HG02798 (cell line): ENCODE results near the gene GCSAML.
"Not testable (repeated sequence)": the region's sequence is repeated elsewhere in the genome, so short reads cannot be mapped to it uniquely, and the experiment has no call there.

Source experiments
- ATAC-seq: cut with Tn5 transposase; IDR thresholded peaks from one replicate; pipeline ENCODE4 v1.9.1; 2021; ENCODE audit warnings: mild to moderate bottlenecking; ENCODE audit not compliant: unreplicated experiment, poor library complexity

Gene GCSAML

GRCh38 chr1:247548769-247549182 is at the start of gene GCSAML:
GCSAML (plus strand) TSS chr1:247549134; CDS start chr1:247549192, 58 bp downstream.
- no peak for ATAC-seq

GRCh38 chr1:247500865-247501264 is 48.1 kb upstream of the GCSAML start:
- no peak for ATAC-seq

GRCh38 chr1:247506831-247507230 is 42.1 kb upstream of the GCSAML start:
- ATAC-seq = no peak

DNA sequence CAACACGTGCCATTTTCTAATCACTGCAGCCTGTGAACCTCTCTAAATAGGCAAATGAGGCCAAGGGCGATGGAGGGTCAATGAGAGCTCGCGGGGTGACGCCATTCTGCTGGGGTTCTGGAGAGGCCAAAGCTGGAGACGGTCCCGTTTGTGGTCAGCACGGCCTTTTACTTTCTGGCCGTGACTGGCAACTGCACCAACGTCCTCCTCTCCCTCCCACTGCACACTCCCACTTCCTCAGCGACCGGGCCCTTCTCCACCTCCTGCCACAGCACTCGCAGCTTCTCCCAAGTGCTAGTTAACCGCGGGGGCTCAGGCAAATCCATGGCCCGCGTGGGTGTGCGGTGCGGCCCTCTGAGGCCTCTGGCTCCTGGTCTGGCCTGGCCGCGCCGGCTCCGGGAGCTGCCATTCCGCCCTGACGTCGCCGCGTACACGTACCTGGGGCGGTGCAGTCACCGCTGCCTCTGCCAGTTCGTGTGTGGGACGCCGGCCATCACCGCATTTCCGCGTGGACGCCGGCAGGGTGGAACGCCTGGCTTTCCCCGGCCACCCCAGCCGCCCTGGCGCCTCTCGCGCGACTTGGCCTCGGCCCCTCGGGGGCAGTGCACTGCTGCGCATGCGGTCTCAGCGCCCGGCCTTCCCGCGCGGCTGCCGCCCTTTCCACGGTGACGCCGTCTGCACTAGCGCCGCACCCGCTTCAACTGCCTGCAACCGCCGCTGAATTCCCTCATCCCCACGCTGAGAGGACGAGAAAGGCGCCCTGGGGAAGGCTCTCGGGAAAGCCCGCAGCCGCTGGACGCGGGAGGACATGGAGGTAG is 30.9 kb upstream of the GCSAML start:
- ATAC-seq = no peak

GRCh38 chr1:247518613-247518891 is 30.4 kb upstream of the GCSAML start:
- no peak for ATAC-seq

GRCh38 chr1:247521886-247522285 is 27.0 kb upstream of the GCSAML start:
- ATAC-seq = not testable (repeated sequence)

DNA sequence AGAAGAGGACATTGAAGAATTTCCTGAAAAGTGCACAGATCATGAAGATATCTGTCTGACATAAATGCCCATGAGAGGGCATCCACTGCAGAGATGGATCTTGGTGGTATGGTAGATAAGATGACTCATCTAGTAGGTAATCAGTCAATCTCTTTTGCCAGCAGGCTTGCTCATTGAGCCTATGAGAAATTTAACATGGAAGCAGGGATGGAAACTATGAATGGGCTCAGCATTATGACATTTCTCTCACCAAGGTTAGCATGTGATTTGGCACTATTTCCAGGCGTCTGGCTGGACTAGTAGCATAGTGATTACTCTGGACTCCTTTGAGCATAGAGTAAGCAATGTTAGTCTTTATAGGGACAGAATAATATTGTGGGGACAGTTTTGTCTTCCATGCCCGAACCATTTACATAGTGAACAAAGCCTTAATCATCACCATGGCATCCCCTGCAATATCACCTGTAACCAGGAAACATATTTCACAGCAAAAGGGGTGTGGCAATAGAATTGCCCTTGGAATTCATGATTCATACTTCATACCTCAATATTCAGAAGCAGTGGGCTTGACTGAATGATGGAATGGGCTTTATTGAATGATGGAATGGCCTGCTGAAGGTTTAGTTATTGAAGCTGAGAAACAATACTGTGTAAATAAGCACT is 20.0 kb upstream of the GCSAML start:
- no peak for ATAC-seq

- ATAC-seq = no peak
These were observed 19.1 kb upstream of the GCSAML start for GRCh38 chr1:247529771-247530355.

GRCh38 chr1:247530785-247531184 is 18.1 kb upstream of the GCSAML start:
- ATAC-seq = no peak

GRCh38 chr1:247531937-247532336 is 17.0 kb upstream of the GCSAML start:
- ATAC-seq = no peak

- no peak for ATAC-seq
These were observed 13.5 kb upstream of the GCSAML start for GRCh38 chr1:247535402-247535801.

DNA sequence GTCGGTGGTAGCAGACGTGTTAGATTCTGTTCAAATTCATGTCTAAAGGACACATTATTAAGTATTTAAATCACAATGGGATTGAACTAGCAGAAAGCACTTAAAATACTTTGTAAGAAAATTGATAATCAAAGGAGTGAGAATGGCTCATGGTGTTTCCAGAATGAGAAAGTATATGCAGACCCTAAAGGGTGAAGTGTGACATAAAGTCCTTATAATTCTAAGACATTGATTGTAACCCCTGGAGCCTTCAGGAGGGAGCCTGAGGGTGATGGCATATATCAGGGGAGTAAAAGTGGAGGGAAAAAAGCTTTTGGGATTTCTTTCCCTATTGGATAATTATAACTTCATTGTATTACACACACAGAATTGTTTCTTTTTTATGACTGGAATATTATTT is 12.6 kb upstream of the GCSAML start, which contains the start of gene OR2C3:
Gene OR2C3, minus strand, starts transcription at position 101 of the 400 bp plus-strand sequence. CDS start 3,929 bp downstream, outside the sequence.
- no peak for ATAC-seq

DNA sequence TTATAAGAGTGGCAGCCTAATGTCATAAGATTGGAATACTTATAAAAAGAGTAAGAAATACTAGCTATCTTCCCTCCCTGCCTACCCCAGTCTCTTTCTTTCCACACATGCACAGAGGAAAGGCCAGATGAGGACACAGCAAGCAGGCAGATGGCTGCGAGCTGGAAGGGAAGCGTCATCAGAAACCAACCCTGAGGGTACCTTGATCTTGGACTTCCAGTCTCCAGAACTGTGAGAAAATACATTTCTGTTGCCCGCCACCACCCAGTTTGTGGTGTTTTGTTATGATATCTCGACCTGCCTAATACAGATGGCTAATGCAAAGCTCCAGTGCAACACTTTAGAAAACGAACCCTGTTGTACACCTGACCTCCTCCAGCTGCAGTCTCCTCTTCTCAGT is 10.4 kb upstream of the GCSAML start:
- no peak for ATAC-seq

GRCh38 chr1:247539215-247539614 is 9.7 kb upstream of the GCSAML start:
- ATAC-seq = no peak

- no peak for ATAC-seq
These were observed 8.4 kb upstream of the GCSAML start for GRCh38 chr1:247540581-247540980.

- no peak for ATAC-seq
These were observed 6.1 kb upstream of the GCSAML start for GRCh38 chr1:247542811-247543210.

GRCh38 chr1:247548092-247548491 is 842 bp upstream of the GCSAML start:
- ATAC-seq = no peak

GRCh38 chr1:247551721-247552120 is 2.8 kb downstream of the GCSAML start:
- no peak for ATAC-seq

GRCh38 chr1:247552231-247552630 is 3.3 kb downstream of the GCSAML start:
- ATAC-seq = no peak

- no peak for ATAC-seq
These were observed 9.2 kb downstream of the GCSAML start for GRCh38 chr1:247557926-247558674.

DNA sequence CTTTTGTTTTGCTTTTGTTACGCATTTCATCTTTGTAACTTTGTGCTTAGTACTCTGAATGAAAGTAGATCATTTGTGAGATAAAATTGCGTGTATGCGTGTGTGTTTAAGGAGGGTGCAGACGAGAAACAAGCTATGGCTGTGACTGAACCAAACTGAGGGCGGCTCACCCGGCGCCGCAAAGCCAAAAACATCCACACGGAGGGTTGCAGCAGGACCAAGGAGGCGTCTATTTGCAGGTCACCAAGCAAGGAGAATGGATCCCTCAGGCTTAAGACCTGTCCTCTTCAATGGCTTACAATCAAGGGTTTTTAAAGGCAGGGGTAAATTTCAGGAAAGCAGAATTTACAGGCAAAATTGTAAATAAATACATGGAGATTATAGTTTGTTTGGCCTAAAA is 12.8 kb downstream of the GCSAML start:
- no peak for ATAC-seq
